Left ventricle myocardium inferior (tissue), 1 donor: ENCODE results near the gene HIPK4. TPM values are rescaled to one million over a fixed set of nuclear protein-coding genes. Genes with fewer than 3 reads are reported as not detected.

ENCODE experiments used
- DNase-seq: peaks from one replicate; pipeline ENCODE4 v3.0.0-alpha.2; 2020
- H3K27ac ChIP-seq: fragments of 200-600 bp; replicated peaks from 2 replicates; pipeline ENCODE4 v1.8.0; 2021
- H3K27me3 ChIP-seq: fragments of 200-600 bp; 2 replicates; pipeline ENCODE4 v1.8.0; 2021; ENCODE audit warnings: low read depth
- H3K36me3 ChIP-seq: fragments of 200-600 bp; 2 replicates; pipeline ENCODE4 v1.8.0; 2021
- H3K4me1 ChIP-seq: fragments of 200-600 bp; 2 replicates; pipeline ENCODE4 v1.8.0; 2021
- H3K4me3 ChIP-seq: fragments of 200-600 bp; 2 replicates; pipeline ENCODE4 v1.8.0; 2021; ENCODE audit warnings: mild to moderate bottlenecking, moderate library complexity
- H3K9me3 ChIP-seq: fragments of 200-600 bp; replicated peaks from 2 replicates; pipeline ENCODE4 v1.8.0; 2021
- CTCF ChIP-seq: fragments of 200-600 bp; IDR thresholded peaks from 2 replicates; pipeline ENCODE4 v1.8.0; 2021; ENCODE audit warnings: antibody characterized with exemption, mild to moderate bottlenecking, borderline replicate concordance
- intact Hi-C: fragments of 100-400 bp; cut with micrococcal nuclease; formaldehyde crosslinking; loops from one replicate; pipeline ENCODE4 v1.11.0; 2022
- total RNA-seq: library from RNA; stranded (reverse); fragmentation: NEBNext Ultra II Directional; extraction: Animal tissue kit (Norgen Biotek cat#: 25700); gene quantifications from one replicate; pipeline ENCODE4 v1.2.1, GENCODE V29; 2021
- donor health status: DM: no; HTN: yes; CAD: no; lungs with severe emphysema.

Gene HIPK4
- total RNA-seq, 1 donor from 2014 or later, result not detected

GRCh38 chr19:40421993-40422747 is 32.2 kb upstream of the HIPK4 start:
- Histone ChIP-seq H3K27ac (peak overlapping the region; percentile 99), H3K9me3 (no peaks in the 10 kb centered on the region), H3K36me3 (peaks cover 13% of the 10 kb centered on the region), H3K4me3 (peak overlapping the region; percentile 72), H3K27me3 (no peaks in the 10 kb centered on the region), H3K4me1 (peaks cover 72% of the 10 kb centered on the region)
- TF ChIP-seq CTCF, result no peak
- intact Hi-C loops, result no loop called here
- no peak for DNase-seq

- intact Hi-C loops, result no loop called here
- peaks cover 74% of the 10 kb centered on the region for H3K4me1 ChIP-seq
- DNase-seq, result peak; percentile 95
These were observed 31.1 kb upstream of the HIPK4 start for GRCh38 chr19:40420766-40421765.

GRCh38 chr19:40420451-40420765 is 30.4 kb upstream of the HIPK4 start:
- peaks cover 13% of the 10 kb centered on the region for H3K36me3 ChIP-seq
- peak overlapping the region; percentile 99 for H3K27ac ChIP-seq
- intact Hi-C loops, result no loop called here
- no peaks in the 10 kb centered on the region for H3K27me3 ChIP-seq
- peaks cover 77% of the 10 kb centered on the region for H3K4me1 ChIP-seq
- H3K4me3 ChIP-seq, result peak overlapping the region; percentile 72
- H3K9me3 ChIP-seq, result no peaks in the 10 kb centered on the region
- no peak for DNase-seq
- no peak for TF ChIP-seq CTCF

More at GRCh38 chr19:40420766-40421765, 31.1 kb upstream of the HIPK4 start:
- peak; percentile 91 for TF ChIP-seq CTCF
- Histone ChIP-seq H3K36me3 (peaks cover 13% of the 10 kb centered on the region), H3K27me3 (no peaks in the 10 kb centered on the region), H3K27ac (peak overlapping the region; percentile 99), H3K9me3 (no peaks in the 10 kb centered on the region), H3K4me3 (peak overlapping the region; percentile 72)

- Histone ChIP-seq H3K27ac (peak overlapping the region; percentile 99), H3K36me3 (peaks cover 13% of the 10 kb centered on the region), H3K27me3 (no peaks in the 10 kb centered on the region), H3K4me3 (no peak overlapping the region), H3K9me3 (no peaks in the 10 kb centered on the region), H3K4me1 (peaks cover 77% of the 10 kb centered on the region)
- intact Hi-C loops, result no loop called here
- no peak for TF ChIP-seq CTCF
- DNase-seq, result no peak
These were observed 29.8 kb upstream of the HIPK4 start for GRCh38 chr19:40419780-40420179.

- Histone ChIP-seq H3K36me3 (peaks cover 13% of the 10 kb centered on the region), H3K9me3 (no peaks in the 10 kb centered on the region), H3K27ac (peak overlapping the region; percentile 99), H3K4me3 (no peak overlapping the region), H3K4me1 (peaks cover 77% of the 10 kb centered on the region), H3K27me3 (no peaks in the 10 kb centered on the region)
- no peak for DNase-seq
- intact Hi-C loops, result no loop called here
- no peak for TF ChIP-seq CTCF
These were observed 29.2 kb upstream of the HIPK4 start for GRCh38 chr19:40419066-40419612.
